ENCODE results near the gene TMEM181.
"Not testable (repeated sequence)": the region's sequence is repeated elsewhere in the genome, so short reads cannot be mapped to it uniquely, and the experiment has no call there.

Gene TMEM181

GRCh38 chr6:158611039-158611438, 51.1 kb downstream of the TMEM181 start:
- H3K27me3 ChIP-seq (ENCODE audit: insufficient read depth, poor library complexity, severe bottlenecking): no peaks in the 10 kb centered on the region
- TF ChIP-seq REST (IDR thresholded peaks at IDR 0.05; ENCODE audit: insufficient replicate concordance, low read depth) (no peak), SPI1 (IDR thresholded peaks at IDR 0.05; ENCODE audit: borderline replicate concordance, low read depth) (no peak), GABPA (IDR thresholded peaks at IDR 0.05; ENCODE audit: low read depth) (no peak), POLR2AphosphoS5 (IDR thresholded peaks at IDR 0.05; ENCODE audit: low read depth) (no peak), CTCF (IDR thresholded peaks at IDR 0.05; ENCODE audit: insufficient read depth, low read length) (no peak)
- no peak for DNase-seq (ENCODE audit: low read depth in 1 of 2, low spot score in 1 of 2)
- H3K4me3 ChIP-seq (replicated peaks; ENCODE audit: insufficient read depth, low read length): no peak overlapping the region
- H3K27ac ChIP-seq (replicated peaks): no peak overlapping the region

GRCh38 chr6:158611541-158612370, 51.9 kb downstream of the TMEM181 start:
- no peak for DNase-seq (ENCODE audit: low read depth in 1 of 2, low spot score in 1 of 2)
- Histone ChIP-seq H3K27me3 (ENCODE audit: insufficient read depth, poor library complexity, severe bottlenecking) (no peaks in the 10 kb centered on the region), H3K4me3 (replicated peaks; ENCODE audit: insufficient read depth, low read length) (no peak overlapping the region), H3K27ac (replicated peaks) (no peak overlapping the region)
- TF ChIP-seq GABPA (IDR thresholded peaks at IDR 0.05; ENCODE audit: low read depth) (no peak), CTCF (IDR thresholded peaks at IDR 0.05; ENCODE audit: insufficient read depth, low read length) (no peak), POLR2AphosphoS5 (IDR thresholded peaks at IDR 0.05; ENCODE audit: low read depth) (no peak), REST (IDR thresholded peaks at IDR 0.05; ENCODE audit: insufficient replicate concordance, low read depth) (no peak), SPI1 (IDR thresholded peaks at IDR 0.05; ENCODE audit: borderline replicate concordance, low read depth) (no peak)

GRCh38 chr6:158614606-158615005, 54.7 kb downstream of the TMEM181 start:
- H3K4me3 ChIP-seq (replicated peaks; ENCODE audit: insufficient read depth, low read length); H3K27me3 ChIP-seq (ENCODE audit: insufficient read depth, poor library complexity, severe bottlenecking); DNase-seq (ENCODE audit: low read depth in 1 of 2, low spot score in 1 of 2); H3K27ac ChIP-seq (replicated peaks): not testable (repeated sequence)

- H3K27ac ChIP-seq (replicated peaks); H3K27me3 ChIP-seq (ENCODE audit: insufficient read depth, poor library complexity, severe bottlenecking); H3K4me3 ChIP-seq (replicated peaks; ENCODE audit: insufficient read depth, low read length); DNase-seq (ENCODE audit: low read depth in 1 of 2, low spot score in 1 of 2): not testable (repeated sequence)
Measured at GRCh38 chr6:158618289-158618688, 58.4 kb downstream of the TMEM181 start.

Data from HL-60 (cell line).